ENCODE results near the gene HIVEP3.

GRCh38 chr1:41671116-41671755, 247.5 kb downstream of the HIVEP3 start:
- TF ChIP-seq ZNF140 (tag by site-specific recombination; IDR thresholded peaks at IDR 0.05): no peak
- no peak for TF ChIP-seq KLF16 (tag by site-specific recombination; IDR thresholded peaks at IDR 0.05)
- TF ChIP-seq ZNF132 (tag by site-specific recombination; IDR thresholded peaks at IDR 0.05; ENCODE audit: borderline replicate concordance): no peak
- no peak for TF ChIP-seq KLF1 (tag by site-specific recombination; IDR thresholded peaks at IDR 0.05)
- TF ChIP-seq CTCF (tag by site-specific recombination; IDR thresholded peaks at IDR 0.05): no peak
- TF ChIP-seq OVOL3 (tag by site-specific recombination; IDR thresholded peaks at IDR 0.05): no peak
- no peak for TF ChIP-seq ZBTB20 (tag by site-specific recombination; IDR thresholded peaks at IDR 0.05)
- no peak for TF ChIP-seq ZNF423 (tag by site-specific recombination; IDR thresholded peaks at IDR 0.05)
- TF ChIP-seq REST (tag by site-specific recombination; IDR thresholded peaks at IDR 0.05): no peak
- no peak for TF ChIP-seq ZNF280D (tag by site-specific recombination; IDR thresholded peaks at IDR 0.05)
- TF ChIP-seq ZNF639 (tag by site-specific recombination; IDR thresholded peaks at IDR 0.05): no peak
- TF ChIP-seq ZNF292 (tag by site-specific recombination; IDR thresholded peaks at IDR 0.05; ENCODE audit: borderline replicate concordance, low read depth): no peak
- TF ChIP-seq YY1 (tag by site-specific recombination; IDR thresholded peaks at IDR 0.05): no peak

Measured in HEK293 (cell line).